GM19372 (cell line): ENCODE data around the gene ACP1.

Experiments used
- ATAC-seq: cut with Tn5 transposase; IDR thresholded peaks from one replicate; pipeline ENCODE4 v1.9.1; 2021; ENCODE audit warnings: mild to moderate bottlenecking, low read depth, moderate library complexity; ENCODE audit not compliant: unreplicated experiment

Gene ACP1

DNA sequence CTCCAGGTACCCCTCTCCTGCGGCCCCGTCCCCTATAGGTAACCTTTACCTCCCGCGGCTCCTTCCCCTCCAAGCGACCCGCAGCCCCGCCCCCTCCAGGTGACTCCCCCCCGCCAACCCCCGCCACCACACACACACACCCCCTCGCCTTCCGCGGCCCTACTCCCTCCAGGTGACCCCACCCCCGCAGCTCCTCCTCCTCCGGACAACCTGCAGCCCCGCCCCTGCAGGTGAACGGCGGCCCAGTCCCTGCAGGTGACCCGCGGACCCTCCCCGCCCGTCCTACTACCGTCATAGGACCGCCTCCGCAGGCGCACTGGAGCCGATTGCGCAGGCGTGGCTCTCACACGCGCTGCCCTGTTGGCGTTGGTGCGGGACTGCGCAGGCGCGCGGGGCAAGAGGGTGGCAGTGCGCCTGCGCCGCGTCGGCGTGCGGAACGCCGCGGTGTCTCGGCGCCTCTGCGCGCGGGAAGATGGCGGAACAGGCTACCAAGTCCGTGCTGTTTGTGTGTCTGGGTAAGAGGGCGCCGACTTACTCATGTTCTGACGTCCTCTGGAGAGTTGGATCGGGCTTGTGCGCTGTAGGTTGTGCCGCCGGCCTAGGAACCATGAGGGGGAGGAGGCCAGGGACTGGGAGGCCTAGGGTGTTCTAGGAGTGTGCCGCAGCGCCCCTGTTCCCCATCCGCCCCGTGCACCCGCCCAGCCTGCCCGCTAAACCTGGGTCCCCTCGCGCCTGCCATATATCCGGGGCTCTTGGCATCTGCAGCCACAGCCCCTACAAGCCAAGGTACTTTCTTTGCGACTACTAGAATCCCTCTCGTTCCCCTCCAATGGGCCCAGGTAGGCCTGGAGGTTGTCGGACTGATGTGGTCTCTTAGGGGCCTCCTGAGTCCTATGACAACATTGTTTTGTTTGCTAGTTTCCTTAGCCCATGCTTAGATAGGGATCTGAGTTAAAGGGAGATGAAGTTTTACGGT, at the start of gene ACP1:
Gene ACP1, plus strand, starts transcription at position 455 of the 976 bp plus-strand sequence. Its CDS starts 18 bp downstream, at position 473.
- peak; percentile 82 for ATAC-seq

DNA sequence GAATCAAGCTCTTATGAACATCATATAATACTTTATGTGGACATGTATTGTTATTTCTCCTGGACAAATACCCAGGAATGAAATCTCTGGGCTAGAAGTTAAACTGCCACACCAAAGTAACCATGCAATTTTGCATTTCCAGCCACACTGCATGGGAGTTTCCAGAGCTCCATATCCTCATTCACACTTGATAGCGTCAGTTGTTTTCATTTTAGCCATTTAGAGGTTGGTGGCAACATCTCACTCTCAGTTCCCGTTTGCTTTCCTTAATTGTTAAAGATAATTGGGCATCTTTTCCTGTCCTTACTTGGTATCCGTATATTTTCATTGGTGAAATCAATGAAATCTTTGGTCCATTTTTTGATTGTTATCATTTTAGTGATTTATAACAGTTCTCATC, 48.7 kb upstream of the ACP1 start:
- ATAC-seq: no peak

DNA sequence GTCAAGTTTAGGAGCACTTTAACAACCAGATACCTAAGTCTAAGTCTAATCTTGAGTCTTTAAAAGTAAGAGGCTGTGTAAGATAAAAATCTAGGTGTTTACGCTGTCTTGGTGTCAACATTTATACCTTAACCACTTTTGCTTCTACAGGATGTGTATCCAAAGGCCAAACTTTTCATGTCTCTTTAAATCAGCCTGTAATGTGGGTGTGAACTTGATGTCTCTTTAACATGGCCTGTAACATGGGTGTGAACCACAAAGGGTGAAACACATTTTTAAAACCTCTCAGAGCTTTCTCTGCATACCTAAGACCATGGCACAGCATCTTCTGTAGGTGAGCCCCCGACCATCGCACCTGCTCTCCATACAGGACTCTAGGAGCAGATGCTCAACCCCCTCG, 41.3 kb upstream of the ACP1 start:
- ATAC-seq: no peak

DNA sequence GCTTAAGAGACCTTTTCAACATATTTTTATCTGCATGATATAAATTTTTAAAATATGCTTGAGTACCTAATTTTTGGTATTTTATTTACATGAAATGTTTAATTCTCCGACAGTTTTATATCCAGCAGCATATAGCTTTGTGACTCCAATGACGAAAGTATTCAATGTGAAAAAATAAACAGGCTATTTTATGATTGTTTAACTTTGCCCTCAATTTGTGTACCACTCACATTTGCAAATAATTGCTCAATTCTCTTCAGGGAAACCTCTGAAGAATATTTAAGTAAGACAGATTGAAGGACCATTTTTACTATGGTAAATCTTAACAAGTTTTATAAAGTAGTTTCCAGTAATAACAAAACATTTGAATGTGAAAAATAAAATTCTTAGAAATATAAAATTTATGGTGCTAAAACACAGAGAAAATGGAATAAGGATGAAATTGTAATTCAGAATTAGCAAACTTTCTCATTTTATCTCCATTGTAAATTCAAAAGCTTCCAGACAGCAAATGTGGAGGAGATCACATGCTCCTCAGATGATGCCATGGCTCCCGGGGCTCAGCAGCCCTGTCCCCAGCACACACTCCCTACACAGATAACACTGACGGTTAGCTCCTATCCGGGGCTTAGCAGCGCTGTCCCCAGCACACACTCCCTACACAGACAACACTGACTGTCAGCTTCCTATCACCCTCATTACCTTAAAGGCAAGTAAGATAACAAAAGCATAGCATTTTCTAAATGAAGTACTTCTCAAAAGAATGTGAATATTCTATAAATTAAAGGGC, 40.6 kb upstream of the ACP1 start:
- no peak for ATAC-seq

DNA sequence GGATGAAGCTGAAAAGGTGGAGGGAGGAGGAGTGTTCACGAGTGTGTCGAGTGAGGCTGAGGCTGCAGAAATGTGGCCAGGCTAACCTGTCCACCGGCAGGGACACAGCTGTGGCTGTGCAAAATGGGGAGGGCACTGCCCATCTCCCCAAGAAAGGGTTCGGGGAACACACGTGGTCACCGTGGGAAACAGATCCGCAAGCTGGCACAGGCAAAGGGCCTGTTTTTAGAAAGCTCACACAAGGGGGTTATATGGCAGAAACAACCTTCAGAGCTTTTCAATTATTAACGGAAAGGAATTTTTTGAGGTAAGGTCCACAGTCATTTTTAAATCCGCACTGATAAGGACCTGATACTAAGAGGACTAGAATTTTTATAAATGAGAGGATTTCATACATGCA, 36.6 kb upstream of the ACP1 start:
- ATAC-seq: no peak

DNA sequence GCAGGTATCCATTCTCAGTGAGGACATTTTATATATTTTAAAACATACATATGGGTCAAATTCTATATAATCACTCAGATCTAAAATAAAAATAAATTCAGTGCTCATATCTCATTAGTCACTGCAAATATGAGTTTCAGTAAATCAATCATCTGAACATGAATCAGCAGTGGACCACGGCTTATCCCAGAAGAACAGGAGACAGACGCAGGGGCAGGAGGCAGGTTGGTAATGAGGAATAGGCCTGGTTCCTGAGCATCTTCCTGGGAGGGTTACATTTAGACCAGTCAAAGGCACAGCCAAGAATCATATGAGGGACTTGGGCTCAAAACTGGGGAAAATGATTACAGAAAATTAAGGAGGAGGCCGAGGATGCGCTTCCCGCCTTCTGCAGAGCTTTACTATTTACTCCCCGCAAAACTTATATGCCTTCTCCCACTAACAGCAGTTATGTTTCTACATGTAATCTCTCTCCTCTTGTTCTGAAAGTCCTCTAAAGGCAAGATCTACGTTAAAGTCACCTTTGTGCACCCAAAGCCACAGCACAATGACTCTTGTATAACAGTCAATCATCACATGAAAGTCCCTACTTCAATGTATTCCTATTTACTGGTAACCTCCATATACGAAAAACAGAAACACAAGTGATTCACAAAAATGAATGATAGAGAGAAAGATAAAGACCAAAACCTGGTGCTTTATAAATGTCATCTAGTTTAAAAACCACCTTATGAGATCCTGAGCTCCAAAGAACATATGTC, 36.0 kb upstream of the ACP1 start:
- ATAC-seq: no peak

DNA sequence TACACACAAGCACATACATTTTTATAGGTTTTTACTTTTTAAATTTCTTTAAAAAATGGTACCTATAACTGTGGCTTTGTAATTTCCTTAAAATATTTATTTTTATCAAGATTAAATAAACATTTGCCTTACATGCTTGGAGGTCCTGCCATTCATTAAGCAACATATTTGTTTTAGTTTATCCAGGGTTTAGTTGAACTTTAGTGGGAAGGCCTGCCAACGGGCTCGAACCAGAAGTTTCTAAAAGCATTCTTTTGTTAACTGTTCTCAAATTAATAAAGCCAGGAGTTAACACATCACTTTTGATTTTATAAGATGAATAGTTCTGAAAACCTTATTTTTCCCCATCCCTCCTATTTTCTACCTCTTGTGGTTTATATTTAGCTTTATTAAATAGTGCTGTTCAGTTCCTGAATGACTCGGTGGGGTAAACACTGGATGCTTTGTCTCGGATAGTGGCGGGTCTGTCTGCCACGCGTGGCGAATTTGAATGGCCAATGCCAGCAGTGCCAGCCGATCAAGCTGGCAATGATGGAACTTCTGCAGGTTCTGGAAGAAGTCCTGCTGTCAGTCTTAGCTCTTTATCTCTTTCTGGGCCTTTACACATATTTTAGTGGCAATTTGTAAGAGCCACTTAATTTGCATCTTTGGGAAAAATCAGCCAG, 33.1 kb upstream of the ACP1 start:
- no peak for ATAC-seq

DNA sequence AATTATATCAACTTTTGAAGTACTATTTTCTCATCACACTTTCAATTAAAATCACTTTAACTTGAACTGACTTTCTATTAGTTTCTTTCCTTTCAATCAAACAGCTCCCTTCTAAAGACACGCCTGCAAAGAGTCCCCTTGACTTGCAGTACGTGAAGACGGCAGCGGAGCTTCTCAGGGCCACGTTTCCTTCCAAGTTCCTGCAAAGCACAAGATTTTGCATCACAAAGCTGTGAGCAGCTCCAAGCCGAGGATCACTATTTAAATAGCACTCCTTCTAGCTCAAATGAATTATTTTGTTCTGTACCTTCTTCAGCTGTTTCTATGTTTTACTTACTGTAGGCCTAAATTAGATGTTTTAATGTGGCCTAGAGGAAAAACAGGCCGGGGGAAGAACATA, 31.7 kb upstream of the ACP1 start:
- ATAC-seq: no peak

DNA sequence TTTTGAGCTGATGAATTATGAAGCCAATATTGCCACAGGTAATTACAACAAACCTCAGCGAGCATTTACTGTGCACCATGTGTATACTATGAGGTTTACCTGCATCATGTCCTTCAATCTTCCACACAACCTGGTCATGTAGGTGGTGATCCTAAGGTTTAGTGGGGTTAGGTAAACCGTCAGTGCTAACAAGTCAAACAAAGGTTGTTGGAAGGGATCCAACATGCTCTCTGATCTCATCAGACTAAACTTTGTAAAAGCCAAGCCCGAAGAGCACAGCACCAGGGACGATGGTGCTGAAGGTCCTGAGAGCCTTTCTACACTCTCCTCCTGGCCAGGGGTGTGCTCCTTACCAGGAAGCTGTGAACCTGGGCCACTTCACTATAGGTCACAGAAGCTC, 30.3 kb upstream of the ACP1 start:
- ATAC-seq: no peak

DNA sequence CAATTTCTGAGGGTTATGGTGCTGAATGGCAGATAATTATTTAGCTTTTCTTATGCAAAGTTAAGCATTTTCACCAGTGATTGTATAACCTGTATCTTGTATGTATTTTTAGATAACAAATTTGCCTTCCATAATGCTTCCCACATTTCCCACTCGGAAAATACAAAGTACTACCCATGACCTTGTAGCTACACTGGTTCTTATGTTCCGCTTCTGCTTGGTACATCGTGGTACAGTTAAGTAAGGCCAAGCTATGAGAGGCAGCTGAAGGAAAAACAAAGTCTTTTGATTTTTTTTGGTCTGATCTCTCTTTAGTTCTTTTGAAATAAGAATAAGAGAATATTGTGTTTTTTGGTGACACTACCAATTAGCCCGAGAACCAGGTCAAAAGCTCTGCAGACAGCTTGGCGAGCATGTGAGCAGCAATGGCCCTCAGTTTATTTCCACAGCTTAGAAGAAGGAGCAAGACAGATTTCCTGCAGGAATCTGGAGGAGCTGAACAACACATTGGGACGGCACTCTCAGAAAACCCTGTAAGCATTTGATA, 27.7 kb upstream of the ACP1 start:
- ATAC-seq: no peak

DNA sequence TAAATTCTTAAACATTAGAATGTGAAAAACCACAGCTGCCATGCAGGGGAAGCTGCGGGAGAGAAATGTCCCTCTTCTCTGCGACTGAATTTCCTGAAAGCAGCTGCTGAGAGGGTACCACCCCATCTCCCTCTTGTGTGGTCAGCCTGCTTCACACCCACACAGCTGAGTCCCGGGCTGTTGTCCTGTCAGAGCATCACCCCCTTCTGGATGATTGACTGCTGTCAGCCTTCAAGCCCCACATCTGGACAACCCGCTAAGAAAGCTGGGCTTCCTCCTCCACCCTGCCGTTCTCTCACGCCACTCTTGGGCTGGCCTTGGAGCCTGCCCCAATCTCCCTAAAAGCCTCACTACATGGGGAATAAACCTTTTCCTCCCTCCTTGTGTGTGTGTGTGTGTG, 26.9 kb upstream of the ACP1 start:
- no peak for ATAC-seq

DNA sequence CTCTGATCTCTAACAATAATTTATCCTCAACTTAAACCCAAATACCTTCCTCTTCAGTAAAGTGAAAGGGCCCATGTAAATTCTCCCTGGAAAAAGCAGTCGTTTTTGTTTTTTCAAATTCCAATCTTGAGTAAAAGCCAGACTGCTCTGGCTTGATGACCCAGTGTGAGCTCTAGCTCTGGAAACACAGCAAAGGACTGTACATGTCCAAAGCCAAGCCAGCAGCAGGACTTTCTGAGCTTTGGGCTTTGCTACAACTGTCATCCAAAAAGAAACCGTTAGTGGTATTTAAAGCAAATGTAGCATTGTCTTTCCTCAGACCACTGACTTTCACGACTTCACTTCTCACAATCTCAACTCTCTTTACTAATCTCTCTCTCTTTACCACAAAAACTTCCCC, 26.3 kb upstream of the ACP1 start:
- no peak for ATAC-seq

DNA sequence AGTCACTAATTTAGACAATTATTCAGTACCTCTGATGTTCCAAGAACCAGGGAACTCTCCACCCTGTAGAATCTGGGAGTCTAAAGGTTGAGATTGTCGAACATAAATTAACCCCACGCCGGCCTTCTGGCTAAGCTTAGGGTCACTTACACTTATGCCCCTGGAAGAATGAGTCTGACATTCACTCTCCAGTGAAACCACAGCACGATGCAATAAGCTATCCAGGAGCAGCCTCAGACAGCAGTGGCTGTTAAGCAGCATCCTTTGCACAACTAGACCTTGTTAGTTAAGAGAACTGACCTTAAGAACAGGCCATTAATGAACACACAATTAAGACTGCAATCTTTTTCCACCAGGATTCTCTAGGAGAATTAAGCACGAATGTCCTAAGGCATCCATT, 25.9 kb upstream of the ACP1 start:
- ATAC-seq: no peak

DNA sequence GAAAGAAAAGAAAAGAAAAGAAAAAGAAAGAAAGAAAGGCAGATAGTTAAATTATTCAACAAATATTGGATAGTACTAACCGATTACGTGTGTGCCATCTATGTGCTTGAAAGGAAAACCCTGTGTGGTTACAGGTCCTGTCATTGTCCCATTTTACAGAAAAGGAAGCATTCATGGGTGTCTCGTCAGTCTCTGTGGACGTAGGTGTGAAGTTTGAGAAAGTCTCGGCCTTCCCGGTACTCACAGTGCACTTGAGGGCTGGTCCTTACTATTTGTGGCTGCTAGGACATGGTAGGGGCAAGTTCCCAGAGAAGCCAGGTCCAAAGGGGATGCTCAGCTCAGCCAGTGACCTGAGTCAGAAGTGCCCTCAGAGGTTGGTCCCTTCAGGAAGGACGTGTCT, 20.2 kb upstream of the ACP1 start:
- no peak for ATAC-seq

DNA sequence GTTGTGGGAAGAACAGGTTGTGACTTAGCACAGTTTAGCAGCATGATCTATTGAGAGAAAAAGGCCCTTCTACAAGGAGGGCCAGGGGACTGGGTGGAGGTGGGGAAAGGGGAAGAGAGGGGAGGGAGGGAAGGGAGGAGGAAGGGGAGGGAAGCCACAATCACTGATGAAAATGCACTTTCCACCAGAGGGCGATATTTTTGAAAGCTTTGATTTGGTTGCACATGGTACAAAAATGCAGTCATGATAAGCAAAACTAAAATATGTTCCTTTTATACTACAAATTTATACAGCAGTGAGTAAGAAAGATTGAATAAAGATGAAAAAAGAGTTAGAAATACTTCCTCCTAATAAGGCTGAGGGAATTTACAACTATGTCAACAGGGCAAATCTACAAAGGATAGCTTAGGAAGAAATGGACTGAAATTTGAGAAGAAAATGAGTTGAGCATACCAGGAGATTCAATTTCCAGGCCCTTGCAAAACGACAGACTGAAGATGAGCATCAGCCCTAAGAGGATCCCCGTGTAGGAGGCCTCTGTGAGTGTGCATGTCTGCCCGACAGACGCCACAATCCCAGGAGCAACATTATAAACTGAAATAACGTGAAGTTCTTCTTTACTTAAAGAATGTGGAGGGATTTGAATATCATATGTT, 18.1 kb upstream of the ACP1 start:
- no peak for ATAC-seq

DNA sequence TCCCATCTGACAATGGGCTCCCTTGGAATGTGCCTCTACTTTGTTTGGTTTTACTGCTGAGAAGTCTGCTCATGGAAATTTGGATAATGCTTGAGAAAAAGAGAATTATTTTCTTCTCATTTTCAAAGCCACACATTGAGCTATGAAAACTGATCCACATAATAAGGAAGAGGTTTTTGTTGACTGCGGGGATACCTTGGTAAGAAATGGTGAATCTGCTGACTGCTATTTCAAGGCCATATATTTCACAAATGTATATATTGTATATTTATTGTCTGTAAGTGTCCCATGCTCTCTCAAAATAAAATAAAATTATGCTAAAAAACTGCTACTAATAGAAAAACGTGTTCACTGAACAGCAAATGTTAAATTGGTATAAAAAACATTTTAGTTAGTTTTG, 16.0 kb upstream of the ACP1 start:
- no peak for ATAC-seq

DNA sequence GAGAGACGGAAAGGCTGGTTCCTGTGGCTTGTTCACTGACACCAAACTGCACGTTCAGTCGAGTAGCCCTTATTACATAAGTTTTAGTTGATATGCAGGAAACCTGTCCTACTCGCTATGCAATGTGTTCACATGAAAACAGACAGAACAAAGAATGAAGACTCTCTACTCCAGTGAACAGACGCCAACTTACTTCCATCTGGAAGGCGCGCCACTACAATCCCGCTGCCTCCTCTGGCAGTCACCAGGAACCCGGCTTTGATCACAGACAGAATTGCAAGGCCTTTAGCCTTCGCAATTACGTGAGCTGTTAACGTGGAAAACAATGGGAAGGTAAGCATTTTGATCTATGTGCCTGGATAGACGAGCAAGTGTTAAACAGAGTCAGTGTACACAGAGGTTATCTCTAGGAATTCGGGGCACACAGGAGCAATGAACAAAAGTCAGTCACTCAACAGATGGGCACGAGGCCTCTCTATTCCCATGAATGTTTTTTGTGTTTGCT, 15.2 kb upstream of the ACP1 start:
- ATAC-seq: no peak

DNA sequence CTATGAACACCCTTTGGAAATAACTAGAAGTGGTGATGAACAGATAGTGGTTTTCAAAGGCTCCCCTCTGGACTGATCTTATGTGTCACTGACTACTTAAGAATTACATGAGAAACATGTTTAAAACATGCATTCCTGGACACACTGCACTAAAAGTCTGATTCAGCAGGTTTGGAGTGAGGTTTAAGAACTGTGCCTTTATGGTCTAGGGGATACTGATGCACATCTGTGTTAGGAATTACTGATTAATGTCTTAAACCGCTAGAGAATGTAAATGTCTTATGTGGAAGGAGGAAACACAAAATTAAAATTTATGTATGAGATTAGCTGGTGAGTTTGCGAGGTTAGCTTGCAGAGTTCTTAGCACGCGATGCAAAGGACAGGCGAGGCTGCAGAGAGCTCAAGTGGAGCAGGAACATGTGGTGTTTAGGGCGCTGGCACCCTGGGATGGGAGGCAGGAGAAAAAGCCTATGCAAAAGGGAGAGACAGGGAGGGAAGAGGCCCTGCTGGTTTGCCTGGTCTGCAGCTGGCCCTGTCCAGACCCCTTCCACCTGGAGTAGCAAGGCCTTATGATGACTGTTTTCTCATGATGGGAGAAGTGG, 12.6 kb upstream of the ACP1 start:
- no peak for ATAC-seq

DNA sequence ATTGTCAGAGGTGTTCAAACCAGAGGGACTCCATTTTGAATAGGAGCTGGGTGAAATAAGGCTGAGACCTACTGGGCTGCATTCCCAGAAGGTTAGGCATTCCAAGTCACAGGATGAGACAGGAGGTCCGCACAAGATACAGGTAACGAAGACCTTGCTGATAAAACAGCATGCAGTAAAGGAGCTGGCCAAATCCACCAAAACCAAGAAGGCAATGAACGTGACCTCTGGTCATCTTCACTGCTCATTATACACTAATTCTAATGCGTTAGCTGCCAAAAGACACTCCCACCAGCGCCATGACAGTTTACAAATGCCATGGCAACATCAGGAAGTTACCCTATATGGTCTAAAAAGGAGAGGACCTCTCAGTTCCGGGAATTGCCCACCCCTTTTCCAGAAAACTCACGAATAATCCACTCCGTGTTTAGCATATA, 11.5 kb upstream of the ACP1 start:
- ATAC-seq: no peak
